ENCODE measurements around the gene DHX35. TPM values are rescaled to one million over a fixed set of nuclear protein-coding genes. Genes with fewer than 3 reads are reported as not detected.
"Not testable (repeated sequence)": the region's sequence is repeated elsewhere in the genome, so short reads cannot be mapped to it uniquely, and the experiment has no call there.

The DHX35 gene
- polyA plus RNA-seq, 4 donors = 13.5 to 18.9 (median 16.4) TPM

GRCh38 chr20:38973107-38973506 lies 11.0 kb downstream of the DHX35 start:
- DNase-seq (ENCODE audit: low read depth in 4 of 4, low spot score in 3 of 4) = no peak

GRCh38 chr20:38973645-38974044 lies 11.5 kb downstream of the DHX35 start:
- DNase-seq (ENCODE audit: low read depth in 4 of 4, low spot score in 3 of 4) = no peak

GRCh38 chr20:38975539-38976120 lies 13.5 kb downstream of the DHX35 start:
- no peak for DNase-seq (ENCODE audit: low read depth in 4 of 4, low spot score in 3 of 4)

- DNase-seq (ENCODE audit: low read depth in 4 of 4, low spot score in 3 of 4) = no peak
These were observed 17.3 kb downstream of the DHX35 start for GRCh38 chr20:38979434-38979833.

- no peak for DNase-seq (ENCODE audit: low read depth in 4 of 4, low spot score in 3 of 4)
These were observed 17.7 kb downstream of the DHX35 start for GRCh38 chr20:38979842-38980241.

- DNase-seq (ENCODE audit: low read depth in 4 of 4, low spot score in 3 of 4) = no peak
These were observed 20.1 kb downstream of the DHX35 start for GRCh38 chr20:38982291-38982690.

- no peak for DNase-seq (ENCODE audit: low read depth in 4 of 4, low spot score in 3 of 4)
These were observed 22.9 kb downstream of the DHX35 start for GRCh38 chr20:38985060-38985459.

- no peak for DNase-seq (ENCODE audit: low read depth in 4 of 4, low spot score in 3 of 4)
These were observed 23.5 kb downstream of the DHX35 start for GRCh38 chr20:38985603-38986170.

- no peak for DNase-seq (ENCODE audit: low read depth in 4 of 4, low spot score in 3 of 4)
These were observed 24.5 kb downstream of the DHX35 start for GRCh38 chr20:38986663-38987062.

- no peak for DNase-seq (ENCODE audit: low read depth in 4 of 4, low spot score in 3 of 4)
These were observed 25.6 kb downstream of the DHX35 start for GRCh38 chr20:38987777-38988176.

- DNase-seq (ENCODE audit: low read depth in 4 of 4, low spot score in 3 of 4) = no peak
These were observed 28.6 kb downstream of the DHX35 start for GRCh38 chr20:38990728-38991127.

- no peak for DNase-seq (ENCODE audit: low read depth in 4 of 4, low spot score in 3 of 4)
These were observed 29.9 kb downstream of the DHX35 start for GRCh38 chr20:38991814-38992704.

- DNase-seq (ENCODE audit: low read depth in 4 of 4, low spot score in 3 of 4) = no peak
These were observed 33.4 kb downstream of the DHX35 start for GRCh38 chr20:38995536-38996044.

GRCh38 chr20:38996866-38997265 lies 34.7 kb downstream of the DHX35 start:
- not testable (repeated sequence) for DNase-seq (ENCODE audit: low read depth in 4 of 4, low spot score in 3 of 4)

- no peak for DNase-seq (ENCODE audit: low read depth in 4 of 4, low spot score in 3 of 4)
These were observed 35.5 kb downstream of the DHX35 start for GRCh38 chr20:38997622-38998021.

- DNase-seq (ENCODE audit: low read depth in 4 of 4, low spot score in 3 of 4) = no peak
These were observed 37.1 kb downstream of the DHX35 start for GRCh38 chr20:38999217-38999616.

GRCh38 chr20:38999965-39000910 lies 38.1 kb downstream of the DHX35 start:
- DNase-seq (ENCODE audit: low read depth in 4 of 4, low spot score in 3 of 4) = no peak

- no peak for DNase-seq (ENCODE audit: low read depth in 4 of 4, low spot score in 3 of 4)
These were observed 42.4 kb downstream of the DHX35 start for GRCh38 chr20:39004508-39004907.

GRCh38 chr20:39009348-39009747 lies 47.2 kb downstream of the DHX35 start:
- DNase-seq (ENCODE audit: low read depth in 4 of 4, low spot score in 3 of 4) = no peak

GRCh38 chr20:39010496-39010895 lies 48.4 kb downstream of the DHX35 start:
- DNase-seq (ENCODE audit: low read depth in 4 of 4, low spot score in 3 of 4) = no peak

Data from left renal pelvis (tissue), 4 donors.